GM18873 (cell line): ENCODE results near the gene ZNF280B.

ENCODE experiments used
- ATAC-seq: cut with Tn5 transposase; IDR thresholded peaks from one replicate; pipeline ENCODE4 v1.9.1; 2021; ENCODE audit warnings: mild to moderate bottlenecking, moderate library complexity, moderate number of reproducible peaks; ENCODE audit not compliant: unreplicated experiment, low FRiP score

The ZNF280B gene, protein sequence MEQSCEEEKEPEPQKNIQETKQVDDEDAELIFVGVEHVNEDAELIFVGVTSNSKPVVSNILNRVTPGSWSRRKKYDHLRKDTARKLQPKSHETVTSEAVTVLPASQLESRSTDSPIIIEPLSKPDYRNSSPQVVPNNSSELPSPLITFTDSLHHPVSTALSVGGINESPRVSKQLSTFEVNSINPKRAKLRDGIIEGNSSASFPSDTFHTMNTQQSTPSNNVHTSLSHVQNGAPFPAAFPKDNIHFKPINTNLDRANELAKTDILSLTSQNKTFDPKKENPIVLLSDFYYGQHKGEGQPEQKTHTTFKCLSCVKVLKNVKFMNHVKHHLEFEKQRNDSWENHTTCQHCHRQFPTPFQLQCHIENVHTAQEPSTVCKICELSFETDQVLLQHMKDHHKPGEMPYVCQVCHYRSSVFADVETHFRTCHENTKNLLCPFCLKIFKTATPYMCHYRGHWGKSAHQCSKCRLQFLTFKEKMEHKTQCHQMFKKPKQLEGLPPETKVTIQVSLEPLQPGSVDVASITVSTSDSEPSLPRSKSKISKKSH

DNA sequence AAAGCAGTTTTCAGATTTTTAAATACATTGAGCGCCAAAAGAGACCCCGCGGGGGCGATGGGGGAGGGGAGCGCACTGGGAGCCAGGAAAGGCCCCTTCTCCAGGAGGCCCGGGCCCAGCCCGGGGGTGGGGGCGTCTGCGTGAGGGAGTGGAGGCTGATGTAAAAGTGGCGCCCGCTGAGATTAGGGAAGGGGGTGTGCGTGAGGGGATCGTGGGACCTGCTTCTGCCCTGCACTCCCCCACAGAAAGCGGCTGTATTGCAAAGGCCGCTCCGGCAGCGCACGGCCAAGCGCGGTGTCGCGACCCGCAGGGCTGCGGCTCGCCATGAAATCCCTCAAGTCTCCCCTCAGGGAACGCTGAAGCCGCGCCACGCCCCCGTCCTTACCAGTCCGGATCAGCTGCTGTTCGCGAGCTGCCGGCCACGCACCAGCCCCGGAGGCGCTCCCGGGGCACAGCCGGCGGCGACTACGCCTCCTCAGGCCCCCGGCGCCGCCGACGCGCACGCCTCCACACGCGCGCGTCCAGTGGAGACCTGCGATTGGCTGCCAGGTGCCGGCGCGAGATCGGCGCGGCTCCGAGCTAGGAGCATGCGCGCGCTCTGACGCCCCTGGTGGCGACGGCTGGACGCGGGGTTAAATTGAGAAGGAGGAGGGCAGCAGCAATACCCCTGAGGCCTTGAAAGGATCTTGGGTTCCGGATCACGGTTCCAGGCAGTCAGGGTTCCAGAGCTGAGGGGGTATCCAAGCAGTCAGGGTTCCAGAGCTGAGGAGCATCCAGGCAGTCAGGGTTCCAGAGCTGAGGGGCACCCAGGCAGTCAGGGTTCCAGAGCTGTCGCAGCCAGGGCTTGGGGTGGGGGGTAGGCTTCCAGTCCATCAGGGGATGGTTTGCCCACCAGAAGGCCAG, at the start of gene ZNF280B:
TSS of gene ZNF280B (minus strand) at position 469 of the 903 bp plus-strand sequence. CDS start 19,344 bp downstream, outside the sequence.
- ATAC-seq, result no peak

GRCh38 chr22:22556995-22557925, 48.7 kb upstream of the ZNF280B start:
- no peak for ATAC-seq

DNA sequence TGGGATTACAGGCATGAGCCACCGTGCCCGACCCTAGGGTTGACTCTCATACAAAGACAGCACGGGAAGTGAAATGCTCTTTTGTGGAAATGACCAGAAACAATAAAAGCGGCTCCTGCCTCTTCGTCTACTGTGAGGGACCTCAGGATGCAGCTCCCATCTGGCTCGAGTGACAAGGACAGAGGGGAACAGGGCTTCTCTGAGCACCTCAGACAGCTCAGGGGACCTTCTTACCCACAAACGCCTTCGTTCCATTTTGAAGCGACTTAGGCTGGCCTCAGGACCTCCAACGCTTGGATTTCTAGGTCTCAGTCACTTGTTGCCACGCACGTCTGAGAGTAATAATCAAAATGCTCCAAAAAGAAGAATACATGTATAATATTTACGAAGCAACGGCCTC, 48.0 kb upstream of the ZNF280B start:
- ATAC-seq, result no peak

- ATAC-seq, result no peak
Measured at GRCh38 chr22:22555596-22555995, 47.1 kb upstream of the ZNF280B start.

- ATAC-seq, result no peak
Measured at GRCh38 chr22:22554587-22555284, 46.2 kb upstream of the ZNF280B start.

DNA sequence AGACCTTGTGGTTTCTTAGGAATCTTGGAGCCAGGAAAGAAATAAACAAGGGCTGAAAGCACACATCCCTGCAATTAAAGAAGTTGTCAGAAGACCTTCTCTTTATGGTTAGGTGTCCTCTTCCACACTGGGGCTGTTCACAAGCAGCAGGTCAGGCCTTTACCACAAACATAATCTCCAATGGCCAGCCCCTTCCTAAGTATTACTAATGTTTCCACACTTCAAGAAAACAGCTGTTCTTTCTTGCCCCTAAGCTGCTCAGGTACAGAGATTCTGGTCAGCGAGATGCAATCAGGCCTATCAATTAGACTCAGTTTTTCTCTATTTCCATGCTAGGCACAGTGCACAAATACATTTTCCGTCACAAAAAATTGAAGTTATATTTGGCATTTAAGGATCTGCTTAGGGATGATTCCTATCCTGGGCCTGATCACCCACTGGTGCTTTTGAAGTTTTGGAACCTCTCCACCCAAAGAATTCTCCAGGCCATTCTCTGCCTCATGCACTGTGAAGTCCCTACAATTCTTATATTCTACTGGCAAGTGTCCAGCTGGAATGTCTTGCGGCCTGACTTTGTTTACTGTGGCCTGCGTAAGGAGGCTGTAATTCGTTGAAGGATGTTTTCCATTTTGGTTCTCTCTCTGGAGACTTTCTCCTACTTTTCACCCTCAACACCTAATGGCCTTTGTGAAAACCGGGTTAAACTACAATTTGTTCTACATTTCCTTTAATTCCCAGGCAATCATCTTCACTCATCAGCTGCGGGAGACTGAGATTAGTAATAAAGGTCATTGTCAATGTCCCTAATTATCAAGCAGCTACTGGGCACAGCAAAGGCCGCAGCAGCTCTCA, 45.4 kb upstream of the ZNF280B start:
- ATAC-seq, result no peak

GRCh38 chr22:22553141-22553540, 44.6 kb upstream of the ZNF280B start:
- ATAC-seq, result no peak

DNA sequence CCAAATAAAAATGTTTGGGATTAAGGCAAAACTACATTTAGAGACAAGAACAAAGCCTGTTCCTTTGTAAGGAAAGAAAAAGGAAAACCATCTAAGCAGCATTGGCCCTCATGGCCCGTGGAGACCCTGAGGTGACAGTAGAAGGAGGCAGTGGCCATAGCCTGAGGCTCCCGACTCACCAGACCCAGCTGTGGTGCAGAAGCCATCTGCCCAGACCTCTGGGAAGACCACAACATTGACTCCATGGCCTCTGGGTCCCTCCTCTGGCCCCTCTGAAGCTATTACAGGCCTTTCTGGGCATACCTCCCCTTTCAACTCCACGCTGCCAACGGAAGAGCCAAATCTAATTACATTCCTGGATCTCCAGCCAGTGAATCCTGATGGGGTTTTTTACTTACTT, 44.1 kb upstream of the ZNF280B start:
- ATAC-seq, result no peak

- ATAC-seq, result no peak
Measured at GRCh38 chr22:22550789-22551434, 42.4 kb upstream of the ZNF280B start.

- ATAC-seq, result no peak
Measured at GRCh38 chr22:22548910-22549309, 40.4 kb upstream of the ZNF280B start.

DNA sequence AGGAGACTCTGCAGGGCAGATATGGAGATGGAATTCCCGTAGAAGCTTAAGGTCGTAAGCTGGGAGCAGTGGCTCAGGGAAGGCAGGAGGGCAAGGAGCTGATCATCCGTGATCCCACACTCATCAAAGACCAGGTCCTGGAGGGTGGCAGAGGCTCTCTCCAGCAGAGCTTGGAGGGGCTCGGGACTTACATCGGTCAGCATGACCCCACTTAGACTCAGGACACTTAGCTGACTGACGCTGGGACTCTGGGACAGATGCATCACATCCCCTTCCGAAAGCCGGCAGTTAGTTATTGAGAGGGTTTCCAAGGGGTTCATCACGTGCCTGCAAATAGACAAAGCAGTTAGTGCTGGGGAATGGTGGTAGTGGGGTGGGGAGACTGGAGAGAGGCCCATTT, 39.8 kb upstream of the ZNF280B start:
- ATAC-seq, result no peak

GRCh38 chr22:22547692-22548300, 39.3 kb upstream of the ZNF280B start:
- no peak for ATAC-seq

- no peak for ATAC-seq
Measured at GRCh38 chr22:22547226-22547625, 38.7 kb upstream of the ZNF280B start.

DNA sequence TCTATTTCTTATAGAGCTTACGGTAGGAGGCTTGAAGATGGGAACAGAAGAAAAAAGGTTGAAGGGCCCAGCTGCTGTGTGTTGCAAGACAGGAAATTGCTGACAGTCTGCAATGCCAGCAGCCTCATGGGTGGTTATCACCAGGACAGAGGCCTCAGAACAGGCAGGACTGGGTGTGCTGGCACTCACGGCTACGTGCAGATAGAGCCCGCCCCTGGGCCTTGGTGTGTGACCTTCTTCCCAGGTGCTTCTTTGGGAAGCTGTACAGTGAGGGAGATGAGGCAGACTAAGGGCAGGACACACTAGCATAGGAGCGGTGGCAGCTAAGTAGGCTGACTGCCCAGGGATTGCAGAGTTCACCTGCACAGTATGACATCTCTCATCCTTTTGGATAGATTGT, 37.9 kb upstream of the ZNF280B start:
- ATAC-seq, result no peak

DNA sequence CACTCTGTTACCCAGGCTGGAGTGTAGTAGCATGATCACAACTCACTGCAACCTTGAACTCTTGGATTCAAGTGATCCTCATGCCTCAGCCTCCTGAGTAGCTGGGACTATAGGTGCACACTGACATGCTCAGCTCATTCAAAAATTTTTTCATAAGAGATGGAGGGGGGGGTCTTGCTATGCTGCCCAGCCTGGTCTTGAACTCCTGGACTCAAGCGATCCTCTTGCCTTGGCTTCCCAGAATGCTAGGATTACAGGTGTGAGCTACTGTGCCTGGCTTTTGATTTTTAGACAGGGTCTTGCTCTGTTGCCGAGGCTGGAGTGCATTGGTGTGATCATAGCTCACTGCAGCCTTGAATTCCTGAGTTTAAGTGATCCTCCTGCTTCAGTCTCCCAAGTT, 36.5 kb upstream of the ZNF280B start:
- ATAC-seq, result no peak

GRCh38 chr22:22538226-22538989, 29.9 kb upstream of the ZNF280B start:
- no peak for ATAC-seq

DNA sequence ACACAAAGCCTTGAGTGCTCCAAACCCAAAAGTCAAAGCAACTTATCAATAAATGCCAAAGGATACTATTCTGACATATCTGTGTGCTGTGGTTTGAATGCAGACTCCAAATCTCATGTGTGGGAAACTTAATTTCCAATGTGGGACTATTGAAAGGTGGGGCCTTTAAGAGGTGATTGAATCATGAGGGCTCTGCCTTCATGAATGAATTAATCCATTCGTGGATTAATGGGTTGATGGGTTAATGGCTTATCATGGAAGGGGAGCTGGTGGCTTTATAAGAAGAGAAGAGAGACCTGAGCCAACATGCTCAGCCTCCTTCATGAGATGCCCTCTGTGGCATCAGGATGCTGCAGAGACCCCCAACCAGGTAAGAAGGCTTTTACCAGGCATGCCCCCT, 28.4 kb upstream of the ZNF280B start:
- ATAC-seq, result no peak
